Stimulated activated naive CD4-positive, alpha-beta T cell treated with Interleukin-2 at 50 U/mL for 16 hours (primary cell): ENCODE data around the gene GIGYF1.
"Not testable (repeated sequence)": the region's sequence is repeated elsewhere in the genome, so short reads cannot be mapped to it uniquely, and the experiment has no call there.

Experiments
- DNase-seq: peaks from one replicate; lab custom pipeline; 2025; lab: John Stamatoyannopoulos, UW

The GIGYF1 gene

GRCh38 chr7:100671353-100672327 lies 22.4 kb downstream of the GIGYF1 start:
- no peak for DNase-seq

- no peak for DNase-seq
These were observed 24.0 kb downstream of the GIGYF1 start for GRCh38 chr7:100670074-100670473.

GRCh38 chr7:100669106-100669505 lies 24.9 kb downstream of the GIGYF1 start:
- DNase-seq = not testable (repeated sequence)

GRCh38 chr7:100668069-100668449 lies 26.0 kb downstream of the GIGYF1 start:
- no peak for DNase-seq

GRCh38 chr7:100667331-100668068 lies 26.6 kb downstream of the GIGYF1 start:
- no peak for DNase-seq

GRCh38 chr7:100665168-100665726 lies 28.8 kb downstream of the GIGYF1 start:
- DNase-seq = no peak

- DNase-seq = not testable (repeated sequence)
These were observed 31.8 kb downstream of the GIGYF1 start for GRCh38 chr7:100662194-100662776.

GRCh38 chr7:100655908-100656674 lies 38.0 kb downstream of the GIGYF1 start, which contains the start of gene ACTL6B:
Gene ACTL6B (minus strand): TSS chr7:100656448. CDS start chr7:100656354, 94 bp downstream.
- DNase-seq = peak; percentile 37

GRCh38 chr7:100654908-100655831 lies 38.9 kb downstream of the GIGYF1 start:
- no peak for DNase-seq

GRCh38 chr7:100649826-100650565 lies 44.1 kb downstream of the GIGYF1 start:
- no peak for DNase-seq

- DNase-seq = peak; percentile 5
These were observed 51.5 kb downstream of the GIGYF1 start for GRCh38 chr7:100642534-100642907.

GRCh38 chr7:100641860-100642533 lies 52.1 kb downstream of the GIGYF1 start:
- DNase-seq = no peak

- DNase-seq = no peak
These were observed 52.6 kb downstream of the GIGYF1 start, which contains the start of gene TFR2 for GRCh38 chr7:100641463-100641859. Gene TFR2 (minus strand): TSS chr7:100641552. CDS start chr7:100641509, 43 bp downstream.

GRCh38 chr7:100640517-100641440 lies 53.3 kb downstream of the GIGYF1 start:
- DNase-seq = no peak

GRCh38 chr7:100639995-100640516 lies 54.0 kb downstream of the GIGYF1 start:
- DNase-seq = no peak

- peak; percentile 58 for DNase-seq
These were observed 60.9 kb downstream of the GIGYF1 start for GRCh38 chr7:100632951-100633717.

GRCh38 chr7:100630066-100630465 lies 64.0 kb downstream of the GIGYF1 start:
- DNase-seq = no peak
